Memory B cell (primary cell): ENCODE data around the gene CLDN17.

Source experiments
- ATAC-seq: fragments of 150-1000 bp; cut with Tn5 transposase; 2 replicates; pipeline ENCODE4 v1.10.0; 2021; ENCODE audit warnings: low read depth, mild to moderate bottlenecking, moderate library complexity
- DNase-seq, 2 donors: peaks; one replicate each; pipeline ENCODE4 v3.0.0; 2022; ENCODE audit warnings: low spot score in 2 of 2
- H3K27ac Mint-ChIP-seq: one replicate; pipeline ENCODE4 v1.8.0; 2022; ENCODE audit warnings: mild to moderate bottlenecking, moderate library complexity, mixed read lengths
- H3K27me3 Mint-ChIP-seq: one replicate; pipeline ENCODE4 v1.8.0; 2022; ENCODE audit warnings: mixed read lengths
- H3K36me3 Mint-ChIP-seq: one replicate; pipeline ENCODE4 v1.8.0; 2022; ENCODE audit warnings: mild to moderate bottlenecking, mixed read lengths
- H3K4me1 Mint-ChIP-seq: one replicate; pipeline ENCODE4 v1.8.0; 2022; ENCODE audit warnings: mixed read lengths
- H3K4me3 Mint-ChIP-seq: one replicate; pipeline ENCODE4 v1.8.0; 2022; ENCODE audit warnings: mild to moderate bottlenecking, moderate library complexity, mixed read lengths
- H3K9me3 Mint-ChIP-seq: one replicate; pipeline ENCODE4 v1.8.0; 2022; ENCODE audit warnings: mixed read lengths

CLDN17 gene

GRCh38 chr21:30164796-30165195 lies 1.8 kb downstream of the CLDN17 start:
- Mint-ChIP-seq H3K9me3 (peaks cover 3% of the 10 kb centered on the region), H3K27me3 (no peaks in the 10 kb centered on the region), H3K4me3 (no peak overlapping the region), H3K36me3 (no peaks in the 10 kb centered on the region), H3K4me1 (no peaks in the 10 kb centered on the region), H3K27ac (no peak overlapping the region)
- no peak for DNase-seq
- ATAC-seq = no peak

GRCh38 chr21:30153697-30154340 lies 12.8 kb downstream of the CLDN17 start:
- no peaks in the 10 kb centered on the region for H3K4me1 Mint-ChIP-seq
- H3K27ac Mint-ChIP-seq = no peak overlapping the region
- no peak overlapping the region for H3K4me3 Mint-ChIP-seq
- DNase-seq (no peak), ATAC-seq (no peak)
- no peaks in the 10 kb centered on the region for H3K27me3 Mint-ChIP-seq
- peaks cover 3% of the 10 kb centered on the region for H3K9me3 Mint-ChIP-seq
- H3K36me3 Mint-ChIP-seq = no peaks in the 10 kb centered on the region

GRCh38 chr21:30152792-30153191 lies 13.8 kb downstream of the CLDN17 start:
- H3K36me3 Mint-ChIP-seq = no peaks in the 10 kb centered on the region
- no peak overlapping the region for H3K4me3 Mint-ChIP-seq
- H3K27ac Mint-ChIP-seq = no peak overlapping the region
- ATAC-seq (no peak), DNase-seq (no peak)
- no peaks in the 10 kb centered on the region for H3K4me1 Mint-ChIP-seq
- H3K9me3 Mint-ChIP-seq = peaks cover 3% of the 10 kb centered on the region
- H3K27me3 Mint-ChIP-seq = no peaks in the 10 kb centered on the region

- ATAC-seq (no peak), DNase-seq (no peak)
- no peaks in the 10 kb centered on the region for H3K36me3 Mint-ChIP-seq
- H3K27me3 Mint-ChIP-seq = no peaks in the 10 kb centered on the region
- no peaks in the 10 kb centered on the region for H3K4me1 Mint-ChIP-seq
- H3K9me3 Mint-ChIP-seq = no peaks in the 10 kb centered on the region
- H3K27ac Mint-ChIP-seq = no peak overlapping the region
- no peak overlapping the region for H3K4me3 Mint-ChIP-seq
These were observed 17.7 kb downstream of the CLDN17 start for GRCh38 chr21:30148906-30149305.

GRCh38 chr21:30146558-30147282 lies 19.9 kb downstream of the CLDN17 start:
- Mint-ChIP-seq H3K4me3 (no peak overlapping the region), H3K27ac (no peak overlapping the region), H3K4me1 (no peaks in the 10 kb centered on the region), H3K27me3 (no peaks in the 10 kb centered on the region), H3K9me3 (peaks cover 4% of the 10 kb centered on the region), H3K36me3 (no peaks in the 10 kb centered on the region)
- DNase-seq (no peak), ATAC-seq (no peak)

- H3K4me1 Mint-ChIP-seq = no peaks in the 10 kb centered on the region
- no peak overlapping the region for H3K4me3 Mint-ChIP-seq
- H3K36me3 Mint-ChIP-seq = no peaks in the 10 kb centered on the region
- H3K27ac Mint-ChIP-seq = no peak overlapping the region
- peaks cover 6% of the 10 kb centered on the region for H3K9me3 Mint-ChIP-seq
- ATAC-seq = no peak
- no peaks in the 10 kb centered on the region for H3K27me3 Mint-ChIP-seq
- DNase-seq = no peak
These were observed 28.1 kb downstream of the CLDN17 start for GRCh38 chr21:30138483-30138882.

- Mint-ChIP-seq H3K27me3 (no peaks in the 10 kb centered on the region), H3K27ac (no peak overlapping the region), H3K9me3 (peaks cover 3% of the 10 kb centered on the region), H3K36me3 (no peaks in the 10 kb centered on the region), H3K4me1 (no peaks in the 10 kb centered on the region), H3K4me3 (no peak overlapping the region)
- no peak for DNase-seq
- no peak for ATAC-seq
These were observed 37.4 kb downstream of the CLDN17 start for GRCh38 chr21:30129246-30129645.

- no peak for ATAC-seq
- Mint-ChIP-seq H3K36me3 (no peaks in the 10 kb centered on the region), H3K9me3 (peaks cover 3% of the 10 kb centered on the region), H3K4me1 (no peaks in the 10 kb centered on the region), H3K27ac (no peak overlapping the region), H3K27me3 (no peaks in the 10 kb centered on the region), H3K4me3 (no peak overlapping the region)
- DNase-seq = no peak
These were observed 40.0 kb downstream of the CLDN17 start for GRCh38 chr21:30126576-30126975.

GRCh38 chr21:30117631-30118030 lies 49.0 kb downstream of the CLDN17 start:
- H3K27ac Mint-ChIP-seq = no peak overlapping the region
- H3K36me3 Mint-ChIP-seq = no peaks in the 10 kb centered on the region
- no peaks in the 10 kb centered on the region for H3K9me3 Mint-ChIP-seq
- DNase-seq (no peak), ATAC-seq (no peak)
- H3K4me3 Mint-ChIP-seq = no peak overlapping the region
- no peaks in the 10 kb centered on the region for H3K4me1 Mint-ChIP-seq
- H3K27me3 Mint-ChIP-seq = no peaks in the 10 kb centered on the region

- DNase-seq (no peak), ATAC-seq (no peak)
- no peak overlapping the region for H3K27ac Mint-ChIP-seq
- H3K27me3 Mint-ChIP-seq = no peaks in the 10 kb centered on the region
- H3K9me3 Mint-ChIP-seq = no peaks in the 10 kb centered on the region
- H3K4me3 Mint-ChIP-seq = no peak overlapping the region
- H3K36me3 Mint-ChIP-seq = no peaks in the 10 kb centered on the region
- no peaks in the 10 kb centered on the region for H3K4me1 Mint-ChIP-seq
These were observed 50.1 kb downstream of the CLDN17 start for GRCh38 chr21:30116479-30116878.
